ENCODE measurements around the gene RABGAP1L.

DNA sequence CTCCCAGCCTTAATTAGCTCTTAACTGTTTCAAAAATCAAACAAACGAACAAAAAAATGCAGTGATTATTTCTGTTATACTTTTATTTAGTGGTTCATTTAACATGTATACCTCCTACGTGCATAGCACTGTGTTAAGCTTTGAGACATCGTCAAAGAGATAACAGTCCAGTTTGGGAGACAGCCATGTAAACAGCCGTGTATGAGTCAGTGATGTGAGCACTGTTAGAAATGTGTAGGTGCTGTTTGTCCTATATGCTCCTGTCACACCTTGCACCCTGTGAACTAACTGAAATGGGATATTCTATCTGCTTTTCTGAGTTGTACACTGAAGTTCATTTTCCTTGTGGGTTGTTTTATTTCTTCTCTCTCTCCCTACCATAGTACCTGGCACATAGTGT is 730.7 kb downstream of the RABGAP1L start:
- TF ChIP-seq YY1 (IDR thresholded peaks at IDR 0.05; ENCODE audit: insufficient read depth, insufficient read length) (no peak), ZNF274 (IDR thresholded peaks at IDR 0.05; ENCODE audit: low read depth, low read length) (no peak), SUZ12 (IDR thresholded peaks at IDR 0.05; ENCODE audit: extremely low read depth, insufficient read depth, insufficient read length) (no peak)

All from NT2/D1 (cell line).